ENCODE results near the gene CCDC178. TPM values are rescaled to one million over a fixed set of nuclear protein-coding genes. Genes with fewer than 3 reads are reported as not detected.

CCDC178 gene
- total RNA-seq, result not detected in 2 replicates

GRCh38 chr18:33440060-33441043, at the start of gene CCDC178:
Gene CCDC178 (minus strand): TSS chr18:33440721. CDS start chr18:33412088, 28,633 bp downstream.

Other genes starting within 250 kb of the CCDC178 start
- 0.11 TPM in 1 of 2 replicates, not detected in the other for gene ASXL3, start 137.5 kb upstream of the CCDC178 start, total RNA-seq